GM12873 (cell line): Measurements from ENCODE around the gene IRS1.

Source experiments
- TF ChIP-seq, protein P1 (sequence below): IDR thresholded peaks from 2 replicates; pipeline ENCODE4 v1.5.1; 2012; ENCODE audit warnings: low read depth, mild to moderate bottlenecking, moderate library complexity, low read length, control low read depth; ENCODE audit not compliant: insufficient read depth; ENCODE audit errors: missing control alignments

IRS1 gene

GRCh38 chr2:226715347-226715990, 84.2 kb downstream of the IRS1 start:
- TF ChIP-seq, protein P1, sequence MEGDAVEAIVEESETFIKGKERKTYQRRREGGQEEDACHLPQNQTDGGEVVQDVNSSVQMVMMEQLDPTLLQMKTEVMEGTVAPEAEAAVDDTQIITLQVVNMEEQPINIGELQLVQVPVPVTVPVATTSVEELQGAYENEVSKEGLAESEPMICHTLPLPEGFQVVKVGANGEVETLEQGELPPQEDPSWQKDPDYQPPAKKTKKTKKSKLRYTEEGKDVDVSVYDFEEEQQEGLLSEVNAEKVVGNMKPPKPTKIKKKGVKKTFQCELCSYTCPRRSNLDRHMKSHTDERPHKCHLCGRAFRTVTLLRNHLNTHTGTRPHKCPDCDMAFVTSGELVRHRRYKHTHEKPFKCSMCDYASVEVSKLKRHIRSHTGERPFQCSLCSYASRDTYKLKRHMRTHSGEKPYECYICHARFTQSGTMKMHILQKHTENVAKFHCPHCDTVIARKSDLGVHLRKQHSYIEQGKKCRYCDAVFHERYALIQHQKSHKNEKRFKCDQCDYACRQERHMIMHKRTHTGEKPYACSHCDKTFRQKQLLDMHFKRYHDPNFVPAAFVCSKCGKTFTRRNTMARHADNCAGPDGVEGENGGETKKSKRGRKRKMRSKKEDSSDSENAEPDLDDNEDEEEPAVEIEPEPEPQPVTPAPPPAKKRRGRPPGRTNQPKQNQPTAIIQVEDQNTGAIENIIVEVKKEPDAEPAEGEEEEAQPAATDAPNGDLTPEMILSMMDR: no peak

DNA sequence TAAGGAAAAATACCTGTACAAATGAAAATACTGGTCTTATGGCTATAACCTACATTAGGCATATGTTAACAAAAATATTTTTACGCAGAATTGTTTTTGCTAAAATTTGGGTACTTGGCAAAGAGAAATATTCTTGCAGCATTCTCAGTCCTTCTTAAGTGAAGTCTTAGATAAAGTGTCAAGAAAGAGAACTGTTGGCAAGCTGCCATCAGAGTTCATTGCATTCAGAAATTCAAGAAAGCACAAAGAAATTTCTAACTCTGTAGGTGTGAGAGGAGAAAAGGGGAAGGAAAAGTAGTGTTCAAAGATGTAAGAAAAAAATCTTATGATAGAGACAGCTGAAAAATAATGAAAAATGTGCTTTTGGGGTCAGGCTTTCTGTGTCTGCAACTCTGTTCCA, 86.7 kb downstream of the IRS1 start:
- TF ChIP-seq, protein P1: no peak

DNA sequence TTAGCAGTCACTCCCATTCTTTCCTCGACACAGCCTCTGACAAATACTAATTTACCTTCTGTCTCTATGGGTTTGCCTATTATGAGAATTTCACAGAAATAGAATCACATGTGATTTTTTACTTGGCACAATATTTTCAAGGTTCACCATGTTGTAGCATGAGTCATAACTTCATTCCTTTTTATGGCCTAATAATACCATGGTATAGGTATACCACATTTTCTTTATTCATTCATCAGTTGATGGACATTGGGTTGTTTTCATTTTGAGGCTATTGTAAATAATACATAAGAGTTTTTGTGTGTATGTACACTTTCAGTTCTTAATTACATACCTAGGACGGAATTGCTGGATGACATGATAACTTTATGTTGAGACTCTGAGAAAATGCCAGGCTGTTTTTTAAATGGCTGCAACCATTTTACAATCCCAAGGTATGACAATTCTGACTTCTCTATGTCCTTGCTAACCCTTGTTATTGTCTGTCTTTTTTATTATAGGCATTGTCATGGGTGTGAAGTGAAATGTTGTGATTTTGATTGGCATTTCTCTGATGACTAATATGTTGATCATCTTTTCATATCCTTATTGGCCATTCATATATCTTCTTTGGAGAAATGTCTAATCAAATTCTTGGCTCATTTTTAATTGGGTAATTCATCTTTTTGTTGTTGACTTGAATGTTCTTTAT, 87.9 kb downstream of the IRS1 start:
- TF ChIP-seq, protein P1: no peak

- TF ChIP-seq, protein P1: no peak
These were observed 92.1 kb downstream of the IRS1 start for GRCh38 chr2:226707499-226707898.

DNA sequence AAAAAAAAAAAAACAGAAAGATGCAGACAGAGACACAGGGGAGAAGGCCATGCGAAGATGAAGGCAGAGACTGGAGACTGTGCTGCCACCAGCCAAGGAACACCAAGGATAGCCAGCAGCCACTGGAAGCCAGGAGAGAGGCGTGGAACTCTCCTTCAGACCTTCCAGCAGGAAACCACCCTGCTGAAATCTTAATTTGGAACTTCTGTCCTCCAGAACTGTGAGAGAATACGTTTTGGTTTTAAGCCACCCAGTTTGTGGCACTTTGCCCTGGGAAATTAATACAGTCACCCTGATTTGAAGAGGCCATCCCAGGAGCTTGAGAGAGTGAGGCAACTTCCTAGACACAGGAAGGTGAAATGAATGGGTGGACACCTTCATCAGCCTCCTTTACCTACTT, 93.7 kb downstream of the IRS1 start:
- TF ChIP-seq, protein P1: no peak

DNA sequence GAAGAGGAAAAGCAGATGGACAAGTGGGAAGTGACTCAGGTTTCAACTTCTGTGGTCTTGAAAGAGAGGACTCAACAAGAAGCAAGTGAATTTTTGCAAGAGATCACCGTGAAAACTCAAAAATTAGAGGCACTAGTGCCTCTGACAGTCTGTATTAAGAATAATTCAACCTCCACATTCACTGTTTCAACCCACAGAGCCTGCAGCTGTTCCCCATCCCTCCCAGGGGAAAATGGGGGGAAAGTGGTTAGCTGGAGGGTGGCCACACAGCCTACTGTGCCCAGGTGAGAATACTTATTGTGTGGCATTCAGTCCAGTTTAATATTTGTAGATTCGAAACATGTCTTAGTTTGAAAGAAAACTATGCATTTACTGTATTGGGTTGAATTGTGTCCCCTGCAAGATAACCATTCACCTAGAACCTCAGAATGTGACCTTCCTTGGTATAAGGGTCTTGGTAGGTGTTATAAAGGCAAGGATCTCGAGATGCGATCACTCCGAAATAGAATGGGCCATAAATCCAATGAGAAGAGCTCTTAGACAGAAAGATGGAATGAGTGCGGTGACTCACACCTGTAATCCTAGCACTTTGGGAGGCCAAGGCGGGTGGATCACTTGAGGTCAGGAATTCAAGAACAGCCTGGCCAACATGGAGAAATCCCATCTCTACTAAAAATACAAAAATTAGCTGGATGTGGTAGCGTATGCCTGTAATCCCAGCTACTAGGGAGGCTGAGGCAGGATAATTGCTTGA, 94.3 kb downstream of the IRS1 start:
- TF ChIP-seq, protein P1: no peak

DNA sequence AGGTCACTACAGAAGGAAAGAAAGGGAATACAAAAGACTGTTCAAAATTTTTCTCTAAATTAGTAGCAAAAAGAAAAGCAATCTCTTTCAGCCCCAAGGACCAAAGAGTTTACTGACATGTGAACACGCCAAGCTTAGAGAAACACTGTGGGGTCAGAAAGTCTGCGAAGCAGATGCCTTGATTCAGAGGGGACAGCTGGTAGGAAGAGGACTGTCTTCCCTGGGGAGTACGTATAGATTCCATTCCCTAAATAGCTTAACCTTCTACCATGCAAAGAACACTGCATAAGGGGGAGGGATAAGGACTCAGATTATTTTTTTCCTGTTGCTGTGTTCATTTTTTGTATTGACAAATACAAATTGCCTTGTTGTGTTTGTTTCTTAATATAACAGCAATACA, 96.1 kb downstream of the IRS1 start:
- TF ChIP-seq, protein P1: no peak
